ENCODE data around the gene MARCHF5. TPM values are rescaled to one million over a fixed set of nuclear protein-coding genes. Genes with fewer than 3 reads are reported as not detected.

MARCHF5 gene
- total RNA-seq, 1 experiment from 2014 or later: 17.6 TPM

DNA sequence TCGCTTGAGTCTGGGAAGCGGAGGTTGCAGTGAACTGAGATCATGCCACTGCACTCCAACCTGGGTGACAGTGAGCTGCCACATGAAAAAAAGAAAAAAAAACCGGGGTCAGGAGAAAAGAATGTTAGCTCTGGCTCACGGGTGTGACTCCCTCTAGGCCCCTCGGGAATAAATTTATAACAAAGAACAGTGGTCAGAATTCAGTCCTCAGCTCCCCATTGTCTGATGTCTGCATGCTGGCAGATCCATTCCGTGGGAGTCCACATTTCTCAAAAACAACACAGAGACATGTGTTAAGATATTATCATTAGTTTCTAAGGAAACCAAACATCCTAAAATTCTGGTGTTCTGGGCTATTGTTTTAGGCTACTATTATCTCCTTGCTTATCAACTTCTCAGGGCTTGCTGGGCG lies 90.6 kb downstream of the MARCHF5 start:
- Histone ChIP-seq H2AFZ (ENCODE audit: low read length) (no peak overlapping the region), H2AK5ac (ENCODE audit: insufficient read length, low read length) (no peak overlapping the region), H3K9me3 (ENCODE audit: control insufficient read depth, low read depth, low read length) (no peaks in the 10 kb centered on the region), H3K27ac (ENCODE audit: insufficient read length, low read depth, low read length) (no peak overlapping the region), H2BK15ac (ENCODE audit: low read depth, low read length) (no peak overlapping the region), H3T11ph (ENCODE audit: low read length) (no peak overlapping the region), H2BK120ac (ENCODE audit: low read depth, low read length, poor library complexity, severe bottlenecking) (no peak overlapping the region), H3K14ac (ENCODE audit: insufficient read depth, low read length) (no peak overlapping the region), H3K9ac (ENCODE audit: extremely low read depth, insufficient read length, low read length) (no peak overlapping the region), H3K79me1 (ENCODE audit: insufficient read depth, low read depth, low read length, poor library complexity, severe bottlenecking) (no peaks in the 10 kb centered on the region), H4K8ac (replicated peaks; ENCODE audit: insufficient read length, low read depth, low read length) (no peak overlapping the region), H3K4me2 (ENCODE audit: insufficient read depth, insufficient read length, low read length) (no peak overlapping the region), H3K23me2 (ENCODE audit: insufficient read length, low read depth, low read length, poor library complexity, severe bottlenecking) (no peaks in the 10 kb centered on the region), H3K18ac (ENCODE audit: insufficient read length, low read depth, low read length) (no peak overlapping the region), H3K4me1 (ENCODE audit: insufficient read depth, low read length) (no peaks in the 10 kb centered on the region; the same call in 1 of the 2 replicates), H2BK12ac (ENCODE audit: insufficient read length, low read depth, low read length) (no peak overlapping the region), H4K91ac (ENCODE audit: insufficient read length, low read depth, low read length) (no peak overlapping the region), H3K56ac (ENCODE audit: insufficient read length, low read depth, low read length) (no peak overlapping the region), H3K4ac (ENCODE audit: low read depth, low read length) (no peak overlapping the region), H3K27me3 (ENCODE audit: insufficient read depth, low read length) (no peaks in the 10 kb centered on the region), H3K79me2 (ENCODE audit: insufficient read depth, low read length) (no peaks in the 10 kb centered on the region), H2BK5ac (ENCODE audit: insufficient read length, low read length) (no peak overlapping the region), H4K5ac (ENCODE audit: insufficient read length, low read depth, low read length) (no peak overlapping the region), H4K20me1 (ENCODE audit: control insufficient read depth, insufficient read depth, insufficient read length) (no peaks in the 10 kb centered on the region), H3K23ac (ENCODE audit: insufficient read length, low read depth, low read length) (no peak overlapping the region), H2BK20ac (ENCODE audit: low read depth, low read length, poor library complexity, severe bottlenecking) (no peak overlapping the region)
- no peak for DNase-seq
- Mint-ChIP-seq H3K36me3 (ENCODE audit: insufficient read depth in 1 of 3, low read depth in 3 of 3) (no peaks in the 10 kb centered on the region; a peak in 1 of 7 replicates), H3K4me3 (no peak overlapping the region), H3K9me3 (no peaks in the 10 kb centered on the region), H3K27ac (no peak overlapping the region), H3K4me1 (peaks cover 16 to 20% of the 10 kb centered on the region in 2 experiments), H3K27me3 (ENCODE audit: low read depth) (peaks cover 1% of the 10 kb centered on the region; the same call in 1 of the 2 replicates)
- TF ChIP-seq, protein P1, sequence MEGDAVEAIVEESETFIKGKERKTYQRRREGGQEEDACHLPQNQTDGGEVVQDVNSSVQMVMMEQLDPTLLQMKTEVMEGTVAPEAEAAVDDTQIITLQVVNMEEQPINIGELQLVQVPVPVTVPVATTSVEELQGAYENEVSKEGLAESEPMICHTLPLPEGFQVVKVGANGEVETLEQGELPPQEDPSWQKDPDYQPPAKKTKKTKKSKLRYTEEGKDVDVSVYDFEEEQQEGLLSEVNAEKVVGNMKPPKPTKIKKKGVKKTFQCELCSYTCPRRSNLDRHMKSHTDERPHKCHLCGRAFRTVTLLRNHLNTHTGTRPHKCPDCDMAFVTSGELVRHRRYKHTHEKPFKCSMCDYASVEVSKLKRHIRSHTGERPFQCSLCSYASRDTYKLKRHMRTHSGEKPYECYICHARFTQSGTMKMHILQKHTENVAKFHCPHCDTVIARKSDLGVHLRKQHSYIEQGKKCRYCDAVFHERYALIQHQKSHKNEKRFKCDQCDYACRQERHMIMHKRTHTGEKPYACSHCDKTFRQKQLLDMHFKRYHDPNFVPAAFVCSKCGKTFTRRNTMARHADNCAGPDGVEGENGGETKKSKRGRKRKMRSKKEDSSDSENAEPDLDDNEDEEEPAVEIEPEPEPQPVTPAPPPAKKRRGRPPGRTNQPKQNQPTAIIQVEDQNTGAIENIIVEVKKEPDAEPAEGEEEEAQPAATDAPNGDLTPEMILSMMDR (conservative IDR thresholded peaks at IDR 0.05): no peak
- WGBS (ENCODE audit: extremely low coverage, insufficient read length, low lambda C conversion rate): no CpG with 5 or more reads among the region's 7 CpGs

Data from H9 (cell line).